HG03439 (cell line): Measurements from ENCODE around the gene MED12L.

Experiments
- ATAC-seq: cut with Tn5 transposase; IDR thresholded peaks from one replicate; pipeline ENCODE4 v1.9.1; 2021; ENCODE audit warnings: mild to moderate bottlenecking, moderate library complexity; ENCODE audit not compliant: unreplicated experiment

Gene MED12L

DNA sequence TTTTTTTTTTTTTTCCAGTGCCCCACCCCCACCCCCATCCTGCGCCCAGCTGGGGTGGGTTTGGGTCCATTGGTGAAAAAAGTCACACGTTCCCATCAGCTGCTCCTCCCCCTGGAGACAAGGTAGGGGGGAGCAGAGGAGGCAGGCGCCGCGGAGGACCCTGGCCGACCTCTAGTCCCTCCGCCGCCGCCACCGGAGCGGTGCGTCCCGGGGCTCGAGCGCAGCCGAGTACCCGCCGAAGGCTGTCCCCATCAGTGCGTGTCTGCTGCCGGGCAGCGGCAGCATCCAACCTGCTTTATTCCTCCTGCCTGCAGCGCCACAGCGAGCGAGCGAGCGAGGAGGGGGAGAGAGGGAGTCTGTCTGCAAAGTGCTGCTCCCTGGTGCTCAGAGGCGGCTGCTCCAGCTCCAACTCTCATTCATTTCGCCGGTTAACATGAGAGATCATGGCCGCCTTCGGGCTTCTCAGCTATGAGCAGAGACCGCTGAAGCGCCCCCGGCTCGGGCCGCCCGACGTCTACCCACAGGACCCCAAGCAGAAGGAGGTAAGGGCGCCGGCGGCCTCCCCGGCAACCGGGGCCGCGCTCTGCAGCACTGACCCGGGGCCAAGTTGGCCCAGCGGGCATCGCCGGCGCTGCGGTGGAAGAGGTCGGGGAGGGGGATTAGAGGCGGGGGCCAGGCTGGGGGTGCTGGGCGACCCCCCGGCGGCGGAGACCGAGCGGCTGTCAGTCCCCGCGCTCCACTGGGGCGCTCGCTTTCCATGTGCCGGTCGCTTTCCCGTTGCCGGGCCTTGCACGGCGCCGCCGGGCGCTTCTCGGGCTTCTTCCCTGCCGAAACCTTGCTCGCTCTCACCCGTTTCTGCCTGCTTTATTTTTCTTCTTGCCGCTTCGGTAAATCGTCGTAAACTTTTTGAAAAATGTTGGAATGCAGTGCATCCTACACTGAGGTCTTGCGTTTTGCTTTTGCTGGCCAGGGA lies 1.3 kb downstream of the MED12L start:
- ATAC-seq: peak; percentile 56

DNA sequence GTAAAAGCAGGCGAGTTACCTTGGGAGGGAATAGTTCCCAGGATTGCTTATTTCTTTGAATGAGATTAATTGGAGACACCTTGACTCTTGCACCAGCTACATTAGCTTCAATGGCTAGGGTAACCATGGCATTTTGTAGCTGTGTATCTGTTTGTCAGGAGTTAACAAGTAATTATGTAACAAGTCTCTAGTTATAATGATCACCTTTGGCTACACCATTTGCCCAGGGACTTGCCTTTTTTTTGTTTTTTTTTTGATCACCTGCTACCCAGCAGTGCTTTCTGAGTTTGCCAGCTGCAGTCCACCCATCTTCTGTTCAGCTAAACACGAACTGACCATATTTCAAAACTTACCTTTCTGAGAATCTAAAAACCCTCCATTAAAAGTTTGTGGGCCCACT lies 2.2 kb downstream of the MED12L start:
- ATAC-seq: no peak

DNA sequence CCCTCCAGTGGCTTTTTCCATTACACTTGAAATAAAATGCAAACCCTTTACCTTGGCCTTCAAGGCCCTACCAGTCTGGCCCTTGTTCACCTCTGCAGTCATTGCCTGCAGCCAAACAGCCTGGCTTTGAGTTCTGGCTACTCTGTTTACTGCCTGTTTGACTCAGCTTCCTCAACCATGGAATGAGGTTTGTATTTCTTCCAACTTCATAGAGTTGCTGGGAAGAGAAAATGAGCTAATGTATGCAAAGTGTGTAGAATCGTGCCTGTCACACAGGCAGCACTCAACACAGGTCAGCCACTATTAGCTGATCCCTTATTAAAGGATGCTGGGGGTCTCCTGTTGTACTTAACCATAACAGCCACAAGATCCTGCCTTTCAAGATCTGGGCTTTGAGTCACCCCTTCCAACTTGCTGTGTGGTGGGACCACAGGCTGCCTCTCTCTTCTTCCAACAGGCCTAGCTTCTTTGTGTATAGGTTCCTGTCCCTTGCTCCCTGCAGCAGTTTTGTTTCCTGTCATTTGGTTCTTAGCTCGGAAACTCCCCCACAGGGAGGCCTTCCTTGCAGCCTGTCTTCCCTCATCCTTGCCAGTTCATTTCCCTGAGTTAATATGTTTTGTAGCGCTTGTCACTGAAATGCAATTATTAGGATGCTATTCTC lies 6.4 kb downstream of the MED12L start:
- no peak for ATAC-seq

DNA sequence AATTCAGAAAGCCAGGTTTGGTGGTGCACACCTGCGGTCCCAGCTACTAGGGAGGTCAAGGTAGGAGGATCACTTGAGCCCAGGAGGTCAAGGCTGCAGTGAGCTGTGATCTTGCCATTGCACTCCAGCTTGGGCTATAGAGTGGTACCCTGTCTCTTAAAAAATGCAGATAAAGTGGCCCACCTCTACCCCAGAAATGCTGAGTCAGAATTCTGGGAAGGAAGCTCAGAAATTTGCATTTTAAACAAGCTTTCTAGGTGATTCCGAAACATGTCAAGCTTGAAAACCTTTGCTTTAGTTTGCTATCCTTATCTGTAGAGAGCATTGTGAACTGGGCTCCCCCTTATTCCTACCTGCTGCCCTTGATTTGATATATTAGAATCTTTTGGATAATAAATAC lies 7.7 kb downstream of the MED12L start:
- no peak for ATAC-seq

DNA sequence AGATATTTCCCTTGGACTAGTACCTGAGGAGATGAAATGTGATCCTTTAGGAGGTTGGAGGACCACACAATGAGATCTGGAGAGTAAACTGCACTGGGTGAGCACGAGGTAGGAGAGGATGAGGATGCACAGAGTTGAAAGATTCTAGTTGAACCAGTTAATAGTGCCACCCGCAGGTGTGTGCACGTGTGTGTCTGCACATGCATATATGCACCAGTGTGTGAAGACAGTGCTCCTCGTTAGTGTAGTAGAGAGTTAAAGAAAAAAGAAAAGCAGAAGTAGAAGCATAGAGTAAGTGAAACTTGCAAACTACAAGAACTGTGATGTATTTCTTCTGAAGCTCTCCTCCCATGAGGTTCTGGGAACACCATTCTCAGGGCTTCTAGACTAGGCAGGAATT lies 8.4 kb downstream of the MED12L start:
- no peak for ATAC-seq

DNA sequence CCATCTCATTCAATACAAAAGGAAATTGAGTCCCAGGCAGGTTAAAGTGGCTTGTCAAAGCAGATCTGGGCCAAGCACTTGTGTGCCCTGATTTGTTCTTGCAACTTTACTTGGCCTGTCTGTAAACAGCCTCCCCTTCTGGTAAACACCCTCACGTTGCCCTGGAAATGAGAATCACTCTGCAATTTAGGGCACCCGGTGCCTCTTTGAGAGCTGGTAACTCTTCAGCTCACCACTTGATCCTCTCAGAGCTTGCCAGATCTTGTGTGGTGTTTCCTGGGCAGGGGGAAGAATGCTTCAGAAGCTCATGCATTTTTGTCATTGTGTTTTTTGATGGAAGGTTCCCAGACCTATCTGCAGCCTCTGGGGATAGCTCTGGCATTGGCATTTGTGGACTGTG lies 11.3 kb downstream of the MED12L start:
- ATAC-seq: no peak

DNA sequence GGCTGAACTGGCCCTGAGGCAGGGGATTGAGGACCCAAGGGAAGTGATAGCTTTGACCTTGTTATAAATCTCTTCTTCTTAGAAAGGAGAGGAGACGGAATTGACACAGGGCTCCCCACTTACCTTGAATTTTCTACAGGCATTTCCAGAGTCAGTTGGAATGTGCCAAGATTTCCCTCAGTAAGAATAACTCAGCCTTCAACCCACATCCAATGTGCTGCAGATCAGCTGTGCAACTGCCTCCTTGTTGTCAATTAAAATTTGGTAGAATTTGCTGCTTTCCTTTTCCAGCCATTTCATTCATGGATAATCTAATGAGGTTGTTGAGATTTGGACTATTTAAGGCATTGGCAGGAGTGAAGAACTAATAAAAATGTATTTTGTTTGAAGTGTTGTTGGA lies 14.6 kb downstream of the MED12L start:
- no peak for ATAC-seq

DNA sequence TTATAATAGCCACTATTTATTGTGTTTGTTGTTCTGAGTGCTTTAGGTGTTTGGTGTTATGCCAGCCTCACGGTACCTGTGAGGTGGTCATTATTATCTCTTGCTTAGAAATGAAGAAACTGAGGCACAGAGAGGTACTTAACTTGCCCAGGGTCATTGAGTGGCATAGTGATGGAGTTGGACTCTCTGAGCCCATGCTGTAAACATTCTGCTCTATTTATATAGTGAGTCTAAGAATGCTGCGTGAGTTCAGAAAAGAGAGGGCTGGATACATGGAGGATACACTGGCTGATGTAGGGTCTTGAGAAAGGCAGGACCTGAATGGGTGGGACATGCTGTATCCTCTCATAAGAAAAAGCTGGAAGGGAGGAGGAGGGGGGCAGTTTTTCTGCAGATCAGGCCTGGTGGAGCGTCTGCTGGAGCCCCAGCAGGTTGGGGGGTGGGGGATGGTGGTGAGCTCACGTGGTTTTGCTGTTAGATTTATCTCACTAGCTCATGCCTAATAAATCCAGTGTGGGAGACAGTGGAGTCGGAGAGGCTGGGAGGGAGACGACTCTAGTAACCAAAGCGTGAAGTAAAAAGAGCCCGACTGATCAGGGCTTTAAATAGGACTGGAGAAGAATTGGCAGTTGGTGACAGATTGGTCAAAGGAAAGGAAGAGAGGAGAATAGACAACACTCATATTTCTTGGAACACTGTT lies 16.0 kb downstream of the MED12L start:
- ATAC-seq: no peak

DNA sequence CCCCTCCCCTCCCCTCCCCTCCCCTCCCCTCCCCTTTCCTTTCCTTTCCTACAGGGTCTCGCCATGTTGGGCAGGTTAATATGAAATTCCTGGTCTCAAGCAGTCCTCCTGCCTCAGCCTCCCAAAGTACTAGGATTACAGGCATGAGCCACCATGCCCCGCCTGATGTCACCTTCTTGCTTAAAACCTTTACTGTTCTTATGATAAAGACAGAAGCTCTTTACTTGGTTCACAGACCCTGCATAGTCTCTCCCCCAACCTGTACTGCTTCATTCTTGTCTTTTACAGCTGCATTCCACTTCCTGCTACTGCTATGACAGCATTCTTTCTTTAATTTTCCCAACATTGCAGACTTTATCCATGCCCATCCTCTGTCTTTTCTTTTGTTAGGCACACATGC lies 20.8 kb downstream of the MED12L start:
- no peak for ATAC-seq

DNA sequence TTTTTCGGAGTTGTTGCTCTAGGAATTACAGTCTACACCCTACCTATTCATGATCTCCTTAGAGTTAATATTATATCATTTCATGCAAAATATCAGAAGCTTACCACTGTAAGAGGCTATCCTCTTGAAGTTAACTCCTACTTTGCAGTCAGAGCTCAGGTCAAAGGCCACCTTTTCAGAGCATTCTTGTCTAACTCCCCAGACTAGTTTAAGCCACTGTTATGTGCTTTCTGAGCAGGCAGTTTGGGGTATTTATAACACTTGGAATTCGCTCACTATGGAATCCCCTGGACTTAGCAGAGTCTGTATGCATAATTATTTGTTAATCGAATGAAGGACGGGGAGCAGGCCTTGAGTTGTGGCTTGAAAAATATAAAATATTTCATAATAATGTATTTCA lies 21.7 kb downstream of the MED12L start:
- no peak for ATAC-seq

DNA sequence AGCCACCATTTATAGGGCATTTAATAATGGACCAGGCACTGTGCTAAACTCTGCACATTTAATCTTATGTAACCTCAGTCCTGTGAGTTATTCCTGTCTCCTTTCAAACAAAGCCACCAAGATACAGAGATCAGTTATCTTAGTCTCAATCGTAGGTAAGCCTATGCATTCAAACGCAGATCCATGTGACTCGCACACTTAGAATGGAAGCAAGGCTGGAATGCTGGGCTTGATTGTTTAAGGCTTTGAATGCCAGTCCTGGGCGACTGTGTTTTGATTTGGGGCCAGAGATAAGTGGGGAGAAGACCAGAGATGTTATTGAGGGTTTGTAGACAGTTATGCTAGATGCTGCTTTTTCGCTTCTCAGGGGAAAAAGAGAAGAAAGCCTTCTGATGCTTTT lies 22.2 kb downstream of the MED12L start:
- no peak for ATAC-seq

DNA sequence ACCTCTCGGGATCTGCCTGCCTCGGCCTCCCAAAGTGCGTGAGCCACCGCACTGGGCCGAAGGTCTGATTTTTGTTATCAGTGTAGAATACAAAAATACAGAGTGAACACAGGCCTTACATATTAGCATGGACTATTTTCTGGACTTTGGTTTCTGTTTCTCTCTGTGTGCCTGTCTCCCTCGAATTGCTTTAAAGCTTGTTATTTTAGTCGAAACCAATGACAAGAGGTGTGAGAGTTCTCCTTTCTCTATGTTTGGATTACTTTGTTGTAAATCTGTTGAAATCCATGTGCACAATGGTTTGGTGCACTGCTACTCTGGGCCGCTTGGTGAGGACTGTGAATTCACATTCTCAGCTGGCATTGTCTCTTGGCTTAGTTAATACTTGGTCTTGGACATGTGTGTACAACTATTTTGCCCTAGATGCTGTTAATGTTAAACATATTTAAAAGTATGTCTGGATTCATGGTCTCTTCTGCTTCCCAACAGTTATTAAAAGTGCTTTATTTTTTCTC lies 23.9 kb downstream of the MED12L start:
- ATAC-seq: no peak

DNA sequence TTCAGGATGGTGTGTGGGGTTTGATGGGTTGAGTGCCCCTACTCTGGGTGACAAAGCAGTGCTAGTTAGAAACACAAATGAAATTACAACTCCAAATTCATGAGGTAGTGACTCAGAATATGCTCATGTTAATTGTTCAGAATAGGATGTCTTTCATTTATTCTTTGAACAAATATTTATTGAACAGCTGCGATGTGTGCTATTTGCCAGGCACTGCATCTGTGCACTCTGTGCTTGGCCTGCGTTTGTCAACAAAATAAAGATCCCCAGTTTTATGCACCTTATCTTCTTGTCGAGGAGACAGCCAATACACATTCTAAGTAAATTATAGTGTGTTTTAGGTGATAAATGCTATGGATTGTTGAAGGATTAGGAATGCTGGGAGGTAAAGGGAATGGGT lies 27.3 kb downstream of the MED12L start:
- no peak for ATAC-seq

DNA sequence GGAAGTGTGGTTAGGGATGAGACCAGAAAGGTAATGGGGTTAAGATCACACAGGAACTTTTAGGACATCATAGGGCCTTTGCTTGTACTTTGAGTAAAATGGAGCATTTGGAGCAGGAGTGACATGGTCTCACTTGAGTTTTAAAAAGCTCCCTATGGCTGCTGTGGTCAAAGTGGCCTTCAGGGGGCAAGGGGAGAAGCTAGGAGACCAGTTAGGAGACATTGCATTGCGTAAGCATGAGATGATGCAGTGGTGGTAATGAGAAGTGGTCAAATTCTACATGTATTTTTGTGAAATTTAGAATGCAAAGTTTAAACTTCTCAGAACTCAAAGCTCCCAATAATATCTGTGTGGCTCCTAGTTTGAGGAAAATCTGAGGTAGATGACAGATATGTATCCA lies 27.9 kb downstream of the MED12L start:
- no peak for ATAC-seq

DNA sequence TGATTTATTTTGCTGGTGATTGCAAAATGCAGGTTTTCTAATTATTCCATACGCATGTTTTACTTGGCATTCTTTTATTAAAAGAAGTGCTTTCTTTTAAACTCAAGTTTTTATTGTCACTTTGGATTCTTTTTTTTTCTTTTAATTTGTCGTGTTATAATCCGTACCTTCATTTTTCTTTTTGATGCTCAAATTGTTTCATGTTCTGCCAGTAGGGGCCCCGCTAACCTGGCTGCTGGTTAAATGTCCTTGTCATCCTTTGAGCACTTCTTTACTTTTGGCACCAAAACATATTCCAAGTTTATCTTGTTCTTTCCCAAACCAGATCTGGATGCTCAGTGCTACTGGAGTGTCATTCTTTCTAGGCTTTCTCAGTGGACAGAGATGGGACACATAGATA lies 31.6 kb downstream of the MED12L start:
- no peak for ATAC-seq

DNA sequence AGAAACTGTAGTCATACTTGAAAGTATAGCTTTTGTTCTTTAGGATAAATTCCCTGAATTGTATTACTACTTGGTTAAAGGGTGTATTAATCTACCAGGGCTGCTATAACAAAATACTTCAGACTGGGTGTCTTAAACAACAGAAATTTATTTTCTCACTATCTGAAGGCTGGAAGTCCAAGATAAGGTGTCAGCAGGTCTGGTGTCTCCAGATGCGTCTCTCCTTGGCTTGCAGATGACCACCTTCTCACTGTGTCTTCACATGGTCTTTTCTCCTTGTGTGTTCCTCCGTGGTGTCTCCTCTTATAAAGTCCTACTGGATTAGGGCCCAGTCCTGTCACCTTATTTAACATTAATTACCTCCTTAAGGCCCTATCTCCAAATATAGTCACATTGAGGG lies 33.7 kb downstream of the MED12L start:
- ATAC-seq: no peak

DNA sequence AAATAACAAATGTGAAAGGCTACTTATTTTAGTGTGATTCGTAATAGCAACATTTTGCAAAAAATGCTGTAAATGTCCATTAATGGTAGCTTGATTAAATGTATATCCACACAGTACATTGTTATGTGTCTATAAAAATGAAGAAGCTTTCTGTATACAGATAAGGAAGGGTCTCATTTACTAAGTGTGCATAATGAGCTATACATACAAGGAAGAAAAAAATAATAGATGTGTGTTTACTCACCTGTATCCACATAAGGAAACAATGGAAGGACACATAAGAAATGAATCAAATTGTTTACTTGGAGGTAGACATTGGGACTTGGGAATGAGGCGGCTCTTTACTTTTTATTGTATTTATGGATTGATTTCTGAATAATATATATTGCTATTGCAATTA lies 34.9 kb downstream of the MED12L start:
- no peak for ATAC-seq

DNA sequence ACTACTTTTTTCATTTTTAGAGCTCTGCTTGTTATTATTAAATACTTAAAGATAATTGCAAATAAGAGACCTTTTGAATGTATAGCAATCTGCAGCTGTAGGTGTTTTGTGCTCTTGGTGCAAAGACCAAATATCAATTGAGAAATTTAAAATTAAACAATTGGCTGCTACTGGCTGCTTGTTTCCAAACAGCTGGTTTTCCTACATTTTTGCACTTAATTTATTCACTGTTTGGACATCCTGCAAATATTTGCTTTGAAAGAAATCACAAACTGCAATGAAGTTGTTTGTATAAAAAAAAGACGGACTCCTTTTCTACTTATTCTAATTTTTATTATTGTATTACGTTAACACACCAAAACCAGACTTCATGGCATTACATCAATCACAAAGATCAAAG lies 35.6 kb downstream of the MED12L start:
- no peak for ATAC-seq

DNA sequence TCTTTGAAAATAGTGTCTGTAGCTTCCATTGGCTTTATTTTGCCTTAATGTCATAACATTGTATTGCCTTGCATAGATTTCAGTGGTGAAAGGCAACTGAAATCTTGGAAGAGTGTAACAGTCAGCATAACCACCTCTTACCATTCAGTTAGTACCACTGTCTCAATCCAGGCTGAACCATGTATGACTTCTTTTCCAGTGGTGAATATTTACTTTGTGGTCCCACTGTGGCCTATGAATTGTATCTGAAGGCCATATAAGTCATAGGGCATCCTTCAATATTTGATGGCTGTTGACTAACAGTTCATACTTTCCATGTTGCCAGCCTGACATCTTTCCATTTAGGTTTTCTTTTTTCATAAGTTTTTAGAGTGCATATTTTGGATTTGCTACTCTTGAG lies 38.4 kb downstream of the MED12L start:
- ATAC-seq: no peak

DNA sequence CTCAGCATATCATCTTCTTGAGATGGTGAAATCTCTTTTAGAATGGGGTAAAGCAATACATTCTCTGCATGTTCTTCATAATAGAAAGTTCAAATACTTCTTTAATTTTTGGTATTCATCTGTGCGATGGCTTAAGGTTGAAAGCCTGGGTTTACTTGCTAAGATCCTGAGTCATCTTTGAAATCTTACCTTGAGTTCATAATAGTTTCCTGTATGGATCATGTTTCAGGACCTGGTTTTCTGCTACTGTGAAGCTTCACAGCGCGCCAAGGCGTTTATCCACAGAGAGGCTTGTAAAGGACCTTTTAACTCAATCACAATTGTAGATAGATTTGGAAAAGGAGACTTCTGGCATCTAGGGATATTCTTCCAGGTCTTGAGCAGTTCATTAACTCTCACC lies 39.0 kb downstream of the MED12L start:
- ATAC-seq: no peak

DNA sequence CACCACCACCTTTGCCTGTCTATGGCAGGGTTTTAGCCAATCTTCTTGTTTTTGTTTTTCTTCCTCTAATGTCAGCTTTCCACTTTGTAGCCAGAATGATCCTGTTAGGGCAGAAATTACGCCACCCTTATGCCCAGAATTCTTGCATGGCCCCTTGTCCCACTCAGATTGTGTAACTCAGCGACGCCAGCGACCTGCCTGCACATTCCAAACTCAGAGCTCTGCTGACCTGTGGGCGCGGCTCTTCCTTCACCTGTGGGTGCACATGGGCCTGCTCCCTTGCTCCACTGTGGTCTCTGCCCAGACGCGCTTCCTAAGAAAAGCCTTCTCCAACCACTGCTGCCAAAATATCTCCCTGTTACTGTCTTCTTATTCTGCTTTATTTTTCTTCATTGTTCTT lies 45.0 kb downstream of the MED12L start:
- no peak for ATAC-seq

DNA sequence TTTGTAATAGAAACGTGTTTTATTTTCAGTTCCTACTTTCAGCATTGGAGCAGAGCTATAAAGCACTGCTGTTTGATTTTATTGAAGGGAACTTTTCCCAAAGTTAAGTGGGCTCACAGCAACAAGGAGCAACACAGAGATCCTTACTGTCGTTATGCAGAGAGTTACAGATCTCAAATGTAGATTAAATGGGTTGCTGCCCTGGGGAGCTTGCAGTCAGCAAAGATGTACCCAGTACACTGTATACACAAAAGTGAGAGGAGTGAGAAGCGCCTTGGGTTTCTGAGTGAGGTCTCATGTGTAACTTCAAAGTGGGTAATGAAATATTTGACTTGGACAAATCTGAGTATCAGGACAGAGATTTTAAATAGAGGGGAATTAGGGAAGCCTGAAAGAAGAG lies 47.7 kb downstream of the MED12L start:
- no peak for ATAC-seq
